ENCODE results near the gene ZIC1.

DNA sequence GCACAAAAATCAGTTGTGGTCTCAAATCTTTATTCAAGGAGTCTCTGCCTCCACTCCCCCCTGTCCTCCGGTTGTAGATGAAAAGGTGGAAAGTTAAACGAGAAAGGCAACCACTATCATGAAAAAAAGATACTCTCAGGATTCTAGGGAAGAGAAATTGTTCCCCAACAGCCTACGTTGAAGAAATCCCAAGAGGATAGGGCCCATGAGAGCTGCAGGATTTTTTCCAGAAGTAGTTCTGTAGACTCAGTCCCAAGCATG lies 14.3 kb downstream of the ZIC1 start:
- TF ChIP-seq, protein P1, sequence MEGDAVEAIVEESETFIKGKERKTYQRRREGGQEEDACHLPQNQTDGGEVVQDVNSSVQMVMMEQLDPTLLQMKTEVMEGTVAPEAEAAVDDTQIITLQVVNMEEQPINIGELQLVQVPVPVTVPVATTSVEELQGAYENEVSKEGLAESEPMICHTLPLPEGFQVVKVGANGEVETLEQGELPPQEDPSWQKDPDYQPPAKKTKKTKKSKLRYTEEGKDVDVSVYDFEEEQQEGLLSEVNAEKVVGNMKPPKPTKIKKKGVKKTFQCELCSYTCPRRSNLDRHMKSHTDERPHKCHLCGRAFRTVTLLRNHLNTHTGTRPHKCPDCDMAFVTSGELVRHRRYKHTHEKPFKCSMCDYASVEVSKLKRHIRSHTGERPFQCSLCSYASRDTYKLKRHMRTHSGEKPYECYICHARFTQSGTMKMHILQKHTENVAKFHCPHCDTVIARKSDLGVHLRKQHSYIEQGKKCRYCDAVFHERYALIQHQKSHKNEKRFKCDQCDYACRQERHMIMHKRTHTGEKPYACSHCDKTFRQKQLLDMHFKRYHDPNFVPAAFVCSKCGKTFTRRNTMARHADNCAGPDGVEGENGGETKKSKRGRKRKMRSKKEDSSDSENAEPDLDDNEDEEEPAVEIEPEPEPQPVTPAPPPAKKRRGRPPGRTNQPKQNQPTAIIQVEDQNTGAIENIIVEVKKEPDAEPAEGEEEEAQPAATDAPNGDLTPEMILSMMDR (IDR thresholded peaks at IDR 0.05), result no peak
- TF ChIP-seq POLR2A (IDR thresholded peaks at IDR 0.05) (no peak), POLR2AphosphoS5 (IDR thresholded peaks at IDR 0.05) (no peak)

Measured in breast epithelium (tissue), 3 donors.